SK-N-MC (cell line): ENCODE data around the gene HPS5.

Source experiments
- EZH2 ChIP-seq: fragments of 200-600 bp; sonication (generic); IDR thresholded peaks from one replicate; pipeline ENCODE4 v1.6.1; 2017; ENCODE audit warnings: antibody characterized with exemption
- FOXP2 ChIP-seq: optimal IDR thresholded peaks from 2 replicates; pipeline ENCODE3; 2011; ENCODE audit warnings: mild to moderate bottlenecking, moderate library complexity; ENCODE audit not compliant: insufficient read depth; ENCODE audit errors: extremely low read length, control extremely low read depth
- POLR2AphosphoS5 ChIP-seq: IDR thresholded peaks from 2 replicates; pipeline ENCODE4 v1.6.1; 2012; ENCODE audit warnings: mild to moderate bottlenecking, low read depth, low read length, borderline replicate concordance

DNA sequence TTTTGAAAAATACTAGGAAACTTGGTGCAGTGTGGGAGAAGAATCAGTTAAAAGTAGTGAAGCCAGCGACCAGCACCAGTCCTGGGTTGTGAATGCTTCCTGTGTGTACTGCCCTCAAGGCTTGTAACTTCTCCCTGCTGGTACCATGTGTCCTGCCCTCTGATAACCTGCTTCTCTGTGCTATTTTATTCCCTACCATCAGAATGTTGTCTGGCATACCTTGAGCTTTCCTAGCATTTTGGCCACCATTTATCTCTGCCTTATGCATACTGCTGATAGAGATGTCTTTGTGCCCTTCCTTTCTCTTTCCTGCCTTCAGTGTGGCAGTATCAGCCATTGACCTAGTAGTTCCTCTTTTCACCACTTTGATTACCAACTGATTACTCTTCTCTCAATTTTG is 2.4 kb upstream of the HPS5 start:
- TF ChIP-seq EZH2 (no peak), POLR2AphosphoS5 (no peak), FOXP2 (no peak)
